Measurements from ENCODE around the gene MT1M.

DNA sequence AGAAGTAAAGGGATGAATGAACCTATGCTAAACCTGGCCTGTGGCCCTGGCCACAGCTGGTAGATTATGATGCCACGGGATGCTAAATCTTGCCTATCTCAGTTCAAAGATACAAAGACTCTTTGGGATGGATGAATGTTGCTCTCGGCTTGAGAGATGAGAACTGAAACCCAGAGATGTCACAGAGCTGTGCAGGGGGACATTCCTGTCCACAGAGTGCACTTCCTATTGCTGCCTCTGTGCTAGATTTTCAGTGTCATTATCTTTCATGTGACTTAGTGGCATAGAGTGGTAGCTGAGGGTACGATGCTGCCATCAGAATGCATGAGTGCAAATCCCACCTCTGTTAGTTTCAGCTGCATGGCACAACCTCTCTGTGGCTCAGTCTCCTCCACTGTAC, 2.3 kb upstream of the MT1M start:
- TF ChIP-seq CTCF (IDR thresholded peaks at IDR 0.05) (no peak), POLR2AphosphoS5 (IDR thresholded peaks at IDR 0.05; ENCODE audit: low read depth, low read length) (no peak), TCF7L2 (IDR thresholded peaks at IDR 0.05; ENCODE audit: low read depth, low read length) (no peak), SIN3A (IDR thresholded peaks at IDR 0.05; ENCODE audit: borderline replicate concordance, insufficient read depth, low read depth, low read length) (no peak)
- TF ChIP-seq, protein P1, sequence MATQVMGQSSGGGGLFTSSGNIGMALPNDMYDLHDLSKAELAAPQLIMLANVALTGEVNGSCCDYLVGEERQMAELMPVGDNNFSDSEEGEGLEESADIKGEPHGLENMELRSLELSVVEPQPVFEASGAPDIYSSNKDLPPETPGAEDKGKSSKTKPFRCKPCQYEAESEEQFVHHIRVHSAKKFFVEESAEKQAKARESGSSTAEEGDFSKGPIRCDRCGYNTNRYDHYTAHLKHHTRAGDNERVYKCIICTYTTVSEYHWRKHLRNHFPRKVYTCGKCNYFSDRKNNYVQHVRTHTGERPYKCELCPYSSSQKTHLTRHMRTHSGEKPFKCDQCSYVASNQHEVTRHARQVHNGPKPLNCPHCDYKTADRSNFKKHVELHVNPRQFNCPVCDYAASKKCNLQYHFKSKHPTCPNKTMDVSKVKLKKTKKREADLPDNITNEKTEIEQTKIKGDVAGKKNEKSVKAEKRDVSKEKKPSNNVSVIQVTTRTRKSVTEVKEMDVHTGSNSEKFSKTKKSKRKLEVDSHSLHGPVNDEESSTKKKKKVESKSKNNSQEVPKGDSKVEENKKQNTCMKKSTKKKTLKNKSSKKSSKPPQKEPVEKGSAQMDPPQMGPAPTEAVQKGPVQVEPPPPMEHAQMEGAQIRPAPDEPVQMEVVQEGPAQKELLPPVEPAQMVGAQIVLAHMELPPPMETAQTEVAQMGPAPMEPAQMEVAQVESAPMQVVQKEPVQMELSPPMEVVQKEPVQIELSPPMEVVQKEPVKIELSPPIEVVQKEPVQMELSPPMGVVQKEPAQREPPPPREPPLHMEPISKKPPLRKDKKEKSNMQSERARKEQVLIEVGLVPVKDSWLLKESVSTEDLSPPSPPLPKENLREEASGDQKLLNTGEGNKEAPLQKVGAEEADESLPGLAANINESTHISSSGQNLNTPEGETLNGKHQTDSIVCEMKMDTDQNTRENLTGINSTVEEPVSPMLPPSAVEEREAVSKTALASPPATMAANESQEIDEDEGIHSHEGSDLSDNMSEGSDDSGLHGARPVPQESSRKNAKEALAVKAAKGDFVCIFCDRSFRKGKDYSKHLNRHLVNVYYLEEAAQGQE (IDR thresholded peaks at IDR 0.05; ENCODE audit: insufficient read depth in 1 of 2, low read depth in 2 of 2, low read length in 1 of 2): no peak

All from Panc1 (cell line).